HG02973 (cell line): ENCODE results near the gene SPEG.

Source experiments
- ATAC-seq: cut with Tn5 transposase; IDR thresholded peaks from one replicate; pipeline ENCODE4 v1.9.1; 2021; ENCODE audit warnings: moderate library complexity; ENCODE audit not compliant: unreplicated experiment

SPEG gene

DNA sequence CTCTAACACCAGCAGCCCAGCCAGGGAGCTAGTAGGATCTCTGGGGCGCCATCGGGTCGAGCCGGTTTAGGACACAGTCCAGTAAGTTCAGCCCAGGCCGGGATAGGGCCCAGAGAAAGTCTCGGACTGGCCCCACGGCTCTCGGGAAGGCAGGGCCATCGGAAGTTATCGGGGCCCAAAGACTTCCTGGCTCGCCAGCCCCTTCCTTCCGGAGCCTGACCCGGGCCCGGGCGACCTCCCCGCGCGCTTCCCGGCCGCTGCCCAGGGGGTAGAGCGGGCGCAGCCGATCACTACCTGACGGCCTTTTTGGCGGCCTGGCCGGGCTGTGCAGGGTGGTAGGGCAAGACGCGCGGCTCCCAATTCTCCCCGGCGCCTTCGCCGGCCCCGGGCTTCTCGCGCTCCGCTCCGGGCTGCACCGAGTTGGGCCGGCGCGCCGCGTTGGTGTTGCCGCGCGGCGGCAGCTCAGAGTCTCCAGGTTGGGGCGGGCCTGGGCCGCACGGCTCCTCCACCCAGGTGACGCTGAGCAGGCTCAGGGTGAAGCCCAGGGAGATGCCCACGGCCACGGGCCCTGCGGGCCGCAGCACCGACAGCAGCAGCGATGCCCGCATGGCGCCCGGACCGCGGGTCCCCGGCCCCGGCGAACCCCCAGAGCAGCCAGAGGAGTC, 108.4 kb downstream of the SPEG start:
- peak; percentile 28 for ATAC-seq

- ATAC-seq: peak; percentile 72
Observed at GRCh38 chr2:219543596-219544358, 109.1 kb downstream of the SPEG start, which contains the start of the genes CHPF and TMEM198. TSS of gene CHPF (minus strand) at chr2:219543809. CDS start at chr2:219543538, 271 bp downstream. TSS of gene TMEM198 (plus strand) at chr2:219544028. CDS start at chr2:219544728, 700 bp downstream.

DNA sequence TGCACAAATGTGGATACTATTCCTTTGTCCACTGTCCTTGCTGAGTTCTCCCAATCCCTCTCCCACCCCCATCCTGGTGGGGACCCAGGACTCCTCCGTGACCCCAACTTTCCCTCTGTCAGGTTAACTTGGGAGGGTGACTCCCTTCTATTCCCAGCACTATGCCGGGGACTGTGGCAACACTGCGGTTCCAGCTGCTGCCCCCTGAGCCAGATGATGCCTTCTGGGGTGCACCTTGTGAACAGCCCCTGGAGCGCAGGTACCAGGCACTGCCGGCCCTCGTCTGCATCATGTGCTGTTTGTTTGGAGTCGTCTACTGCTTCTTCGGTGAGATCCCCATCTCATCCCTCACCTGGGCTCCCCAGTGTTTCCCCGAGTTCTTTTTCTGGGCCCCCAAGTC, 109.9 kb downstream of the SPEG start:
- no peak for ATAC-seq

- no peak for ATAC-seq
Observed at GRCh38 chr2:219545295-219545942, 110.8 kb downstream of the SPEG start.

- ATAC-seq: no peak
Observed at GRCh38 chr2:219545943-219546352, 111.3 kb downstream of the SPEG start.

- no peak for ATAC-seq
Observed at GRCh38 chr2:219547621-219548020, 113.0 kb downstream of the SPEG start.
